Spleen (tissue), 11 donors: ENCODE data around the gene MYPN. TPM values are rescaled to one million over a fixed set of nuclear protein-coding genes. Genes with fewer than 3 reads are reported as not detected.

Source experiments
- DNase-seq: peaks from one replicate; pipeline ENCODE4 v3.0.0-alpha.2; 2020
- H3K27ac ChIP-seq, 8 donors: fragments of 200-600 bp; sonication (generic) in 7 of 8; 1 replicate in 4 of 8; 2 replicates in 4 of 8; pipeline versions ENCODE4 v1.5.0 to v1.8.0; 2016 to 2021; ENCODE audit warnings: inconsistent platforms in 4 of 8, mild to moderate bottlenecking in 4 of 8, moderate library complexity in 1 of 8
- H3K27me3 ChIP-seq, 7 donors: fragments of 200-600 bp; sonication (generic) in 6 of 7; replicated peaks in 1 of 7; 1 replicate in 4 of 7; 2 replicates in 3 of 7; pipeline versions ENCODE4 v1.5.0 to v1.8.0; 2016 to 2021; ENCODE audit warnings: inconsistent platforms in 3 of 7, mild to moderate bottlenecking in 1 of 7
- H3K36me3 ChIP-seq, 6 donors: fragments of 200-600 bp; sonication (generic) in 5 of 6; 1 replicate in 4 of 6; 2 replicates in 2 of 6; pipeline versions ENCODE4 v1.5.0 to v1.8.0; 2016 to 2021; ENCODE audit warnings: inconsistent platforms in 2 of 6
- H3K4me1 ChIP-seq, 6 donors: fragments of 200-600 bp; sonication (generic) in 5 of 6; 1 replicate in 3 of 6; 2 replicates in 3 of 6; pipeline versions ENCODE4 v1.5.0 to v1.8.0; 2016 to 2021; ENCODE audit warnings: inconsistent platforms in 3 of 6
- H3K4me3 ChIP-seq, 8 donors: fragments of 200-600 bp; sonication (generic) in 7 of 8; 1 replicate in 4 of 8; 2 replicates in 4 of 8; pipeline versions ENCODE4 v1.5.0 to v1.8.0; 2016 to 2021; ENCODE audit warnings: inconsistent platforms in 4 of 8, mild to moderate bottlenecking in 4 of 8, moderate library complexity in 2 of 8
- H3K9me3 ChIP-seq, 8 donors: fragments of 200-600 bp; sonication (generic) in 7 of 8; 1 replicate in 4 of 8; 2 replicates in 4 of 8; pipeline versions ENCODE4 v1.5.0 to v1.8.0; 2016 to 2021; ENCODE audit warnings: inconsistent platforms in 4 of 8
- CTCF ChIP-seq, 11 experiments: fragments of 200-600 bp in 7 of 11; fragments of 450-650 bp in 4 of 11; sonication (generic) in 4 of 11; IDR thresholded peaks in 8 of 11; conservative IDR thresholded peaks in 3 of 11; 1 replicate in 7 of 11; 2 replicates in 4 of 11; pipeline versions ENCODE4 v1.4.0 to v1.8.0; 2016 to 2021; ENCODE audit warnings: antibody characterized with exemption in 11 of 11, inconsistent platforms in 4 of 11, mild to moderate bottlenecking in 1 of 11
- POLR2A ChIP-seq, 3 donors: fragments of 450-650 bp; IDR thresholded peaks; one replicate each; pipeline ENCODE4 v1.5.1; 2017; ENCODE audit warnings: antibody characterized with exemption in 3 of 3, mild to moderate bottlenecking in 1 of 3
- POLR2AphosphoS5 ChIP-seq, 3 donors: sonication (generic); formaldehyde crosslinking; IDR thresholded peaks; one replicate each; pipeline ENCODE4 v1.5.1; 2017; ENCODE audit warnings: antibody characterized with exemption in 3 of 3
- WGBS, 5 donors: extraction: QIAGEN DNeasy Blood & Tissue Kit in 3 of 5; methylation state at CpG; one replicate each; pipeline versions ENCODE4 v1.1.5 to v1.1.7; 2013 to 2018; 5-methylcytosine and 5-hydroxymethylcytosine counted together
- intact Hi-C: fragments of 100-400 bp; cut with DNase I; formaldehyde crosslinking; loops from one replicate; pipeline ENCODE4 v1.15.0; 2023; ENCODE audit warnings: low total_unique reads
- polyA plus RNA-seq, 3 donors: library from polyadenylated mRNA; stranded (reverse); fragments of 200-250 nt; gene quantifications; one replicate each; pipeline ENCODE4 v1.2.1, GENCODE V29; 2013
- total RNA-seq, 7 donors: library from RNA; depleted of rRNA in 3 of 7; stranded (reverse); fragments of >200 nt in 3 of 7; fragmentation: NEBNext Ultra II Directional in 4 of 7; extraction: Animal tissue kit (Norgen Biotek cat#: 25700) in 4 of 7; gene quantifications; one replicate each; pipeline versions ENCODE4 v1.1.0 to v1.2.1, GENCODE V29; 2016 to 2021
- donor health status: healthy with polysubstance abuse.
- donor health status: DM: no; HTN: no; CAD: no; lungs with moderate emphysema.
- donor health status: DM: no; HTN: no; CAD: no.
- donor health status: Bipolar disorder and iron deficiency.
- donor health status: healthy.
- donor health status: DM: no; HTN: no; CAD: no.
- donor health status: DM: yes; HTN: yes; CAD: no.

Gene MYPN
- total and polyA plus RNA-seq, 10 donors: 0.03 to 0.94 (median 0.06) TPM; not detected in 5

- intact Hi-C loops: no loop called here
- no peaks in the 10 kb centered on the region for H3K27me3 ChIP-seq
- no peak for DNase-seq
- WGBS, 5 donors: 78 to 90% (median 86%) methylated on average over 8 of the region's 8 CpGs
- no peak overlapping the region for H3K4me3 ChIP-seq
- no peaks in the 10 kb centered on the region for H3K4me1 ChIP-seq
- no peak for TF ChIP-seq POLR2AphosphoS5 (IDR thresholded peaks at IDR 0.05)
- TF ChIP-seq CTCF (IDR thresholded peaks at IDR 0.05 in 8 of 11, conservative IDR thresholded peaks at IDR 0.05 in 3 of 11): no peak
- TF ChIP-seq POLR2A (IDR thresholded peaks at IDR 0.05): no peak
- no peaks in the 10 kb centered on the region for H3K36me3 ChIP-seq
- H3K27ac ChIP-seq: no peak overlapping the region
- no peaks in the 10 kb centered on the region for H3K9me3 ChIP-seq
Observed at GRCh38 chr10:68135922-68136792, 26.9 kb downstream of the MYPN start.

- no peaks in the 10 kb centered on the region for H3K9me3 ChIP-seq
- no peaks in the 10 kb centered on the region for H3K4me1 ChIP-seq
- no peak for DNase-seq
- H3K4me3 ChIP-seq: no peak overlapping the region
- H3K27ac ChIP-seq: no peak overlapping the region
- TF ChIP-seq POLR2A (IDR thresholded peaks at IDR 0.05) (no peak), POLR2AphosphoS5 (IDR thresholded peaks at IDR 0.05) (no peak), CTCF (IDR thresholded peaks at IDR 0.05 in 8 of 11, conservative IDR thresholded peaks at IDR 0.05 in 3 of 11) (no peak)
- intact Hi-C loops: no loop called here
- H3K36me3 ChIP-seq: no peaks in the 10 kb centered on the region
- 91 to 96% (median 94%) methylated on average over 3 of the region's 3 CpGs for WGBS, 5 donors
- H3K27me3 ChIP-seq: no peaks in the 10 kb centered on the region
Observed at GRCh38 chr10:68137171-68137570, 27.9 kb downstream of the MYPN start.

GRCh38 chr10:68138526-68138925 lies 29.2 kb downstream of the MYPN start:
- no peak for TF ChIP-seq CTCF (IDR thresholded peaks at IDR 0.05 in 8 of 11, conservative IDR thresholded peaks at IDR 0.05 in 3 of 11)
- TF ChIP-seq POLR2AphosphoS5 (IDR thresholded peaks at IDR 0.05): no peak
- TF ChIP-seq POLR2A (IDR thresholded peaks at IDR 0.05): no peak
- H3K36me3 ChIP-seq: no peaks in the 10 kb centered on the region

GRCh38 chr10:68139448-68140272 lies 30.4 kb downstream of the MYPN start:
- TF ChIP-seq POLR2AphosphoS5 (IDR thresholded peaks at IDR 0.05) (no peak), CTCF (IDR thresholded peaks at IDR 0.05 in 8 of 11, conservative IDR thresholded peaks at IDR 0.05 in 3 of 11) (no peak), POLR2A (IDR thresholded peaks at IDR 0.05) (no peak)
- Histone ChIP-seq H3K36me3 (no peaks in the 10 kb centered on the region), H3K9me3 (no peaks in the 10 kb centered on the region), H3K27me3 (no peaks in the 10 kb centered on the region), H3K4me3 (no peak overlapping the region), H3K4me1 (no peaks in the 10 kb centered on the region), H3K27ac (no peak overlapping the region)
- WGBS, 5 donors: 81 to 88% (median 87%) methylated on average over 6 of the region's 6 CpGs
- DNase-seq: no peak
- intact Hi-C loops: no loop called here

More at GRCh38 chr10:68138526-68138925, 29.2 kb downstream of the MYPN start:
- intact Hi-C loops: no loop called here
- Histone ChIP-seq H3K27me3 (no peaks in the 10 kb centered on the region), H3K9me3 (no peaks in the 10 kb centered on the region), H3K4me1 (no peaks in the 10 kb centered on the region), H3K4me3 (no peak overlapping the region), H3K27ac (no peak overlapping the region)
- DNase-seq: no peak
